CD4-positive, alpha-beta T cell (primary cell): Measurements from ENCODE around the gene PPM1J. TPM values are rescaled to one million over a fixed set of nuclear protein-coding genes. Genes with fewer than 3 reads are reported as not detected.

Experiments used
- ATAC-seq: fragments of 200-7000 bp; cut with Tn5 transposase; one replicate; pipeline ENCODE4 v1.10.0; 2022; ENCODE audit warnings: mild to moderate bottlenecking; ENCODE audit not compliant: poor library complexity
- CTCF ChIA-PET: fragments of 350-600 bp; sonication (Branson Sonifier 250); formaldehyde crosslinking; loops from one replicate; lab custom pipeline; 2021; ENCODE audit warnings: antibody characterized with exemption, inconsistent platforms; lab: Charles Lee
- POLR2A ChIA-PET: fragments of 350-600 bp; sonication (Branson Sonifier 250); formaldehyde crosslinking; loops from one replicate; lab custom pipeline; 2021; ENCODE audit warnings: antibody characterized with exemption, inconsistent platforms; lab: Charles Lee
- DNase-seq, 14 experiments: peaks; one replicate each; pipeline ENCODE4 v3.0.0-alpha.2; 2013 to 2020; ENCODE audit warnings: mixed read lengths in 2 of 14
- H3K27ac ChIP-seq, 2 donors: one replicate each; pipeline versions ENCODE4 v1.5.1 to v1.7.0; 2013; ENCODE audit warnings: low read length in 2 of 2, low read depth in 1 of 2, mild to moderate bottlenecking in 1 of 2
- H3K27me3 ChIP-seq, 2 experiments: 1 replicate in 1 of 2; 2 replicates in 1 of 2; pipeline versions ENCODE4 v1.6.1 to v1.7.0; 2013; ENCODE audit warnings: low read length in 2 of 2, control low read depth in 1 of 2, mild to moderate bottlenecking in 1 of 2, moderate library complexity in 1 of 2; ENCODE audit not compliant: insufficient read depth in 2 of 2, control insufficient read depth in 1 of 2
- H3K36me3 ChIP-seq: one replicate; pipeline ENCODE4 v1.6.1; 2013; ENCODE audit warnings: low read length, control low read depth; ENCODE audit not compliant: insufficient read depth
- H3K4me1 ChIP-seq: one replicate; pipeline ENCODE4 v1.6.1; 2013; ENCODE audit warnings: low read length, control low read depth; ENCODE audit not compliant: insufficient read depth
- H3K4me3 ChIP-seq: one replicate; pipeline ENCODE4 v1.5.1; 2013; ENCODE audit warnings: mild to moderate bottlenecking, low read length, moderate library complexity
- H3K9me3 ChIP-seq, 2 experiments: 1 replicate in 1 of 2; 2 replicates in 1 of 2; pipeline versions ENCODE4 v1.6.1 to v1.7.0; 2013; ENCODE audit warnings: low read length in 2 of 2, mild to moderate bottlenecking in 2 of 2, control low read depth in 1 of 2, moderate library complexity in 1 of 2; ENCODE audit not compliant: control insufficient read depth in 1 of 2, insufficient read depth in 1 of 2
- H3K27ac Mint-ChIP-seq: one replicate; pipeline ENCODE4 v1.8.0; 2020; ENCODE audit warnings: mixed read lengths
- H3K27me3 Mint-ChIP-seq: one replicate; pipeline ENCODE4 v1.8.0; 2021; ENCODE audit warnings: mixed read lengths
- H3K36me3 Mint-ChIP-seq: one replicate; pipeline ENCODE4 v1.8.0; 2021; ENCODE audit warnings: low read depth, mixed read lengths
- H3K4me1 Mint-ChIP-seq: one replicate; pipeline ENCODE4 v1.8.0; 2021; ENCODE audit warnings: low read depth, mixed read lengths
- H3K4me3 Mint-ChIP-seq: one replicate; pipeline ENCODE4 v1.8.0; 2020; ENCODE audit warnings: mild to moderate bottlenecking, mixed read lengths
- H3K9me3 Mint-ChIP-seq: one replicate; pipeline ENCODE4 v1.8.0; 2020; ENCODE audit warnings: mixed read lengths
- intact Hi-C, 2 experiments: fragments of 100-400 bp; cut with DNase I in 1 of 2; cut with micrococcal nuclease in 1 of 2; formaldehyde crosslinking; loops; one replicate each; pipeline versions ENCODE4 v1.15.1 to v1.9.0; 2023 to 2025; cut with DNase I, micrococcal nuclease
- total RNA-seq, 174 experiments: library from RNA in 2 of 174; stranded (reverse) in 2 of 174; gene quantifications; one replicate each; pipeline ENCODE4 v1.2.3 and lab custom pipeline; 2021 to 2026
- TF ChIP-seq, protein P1 (sequence below): fragments of 200-600 bp; IDR thresholded peaks from one replicate; pipeline ENCODE4 v1.8.0; 2022; ENCODE audit warnings: antibody characterized with exemption, mild to moderate bottlenecking

Gene PPM1J
- total RNA-seq, 2 experiments from 2014 or later, result 0.39 to 0.49 TPM

DNA sequence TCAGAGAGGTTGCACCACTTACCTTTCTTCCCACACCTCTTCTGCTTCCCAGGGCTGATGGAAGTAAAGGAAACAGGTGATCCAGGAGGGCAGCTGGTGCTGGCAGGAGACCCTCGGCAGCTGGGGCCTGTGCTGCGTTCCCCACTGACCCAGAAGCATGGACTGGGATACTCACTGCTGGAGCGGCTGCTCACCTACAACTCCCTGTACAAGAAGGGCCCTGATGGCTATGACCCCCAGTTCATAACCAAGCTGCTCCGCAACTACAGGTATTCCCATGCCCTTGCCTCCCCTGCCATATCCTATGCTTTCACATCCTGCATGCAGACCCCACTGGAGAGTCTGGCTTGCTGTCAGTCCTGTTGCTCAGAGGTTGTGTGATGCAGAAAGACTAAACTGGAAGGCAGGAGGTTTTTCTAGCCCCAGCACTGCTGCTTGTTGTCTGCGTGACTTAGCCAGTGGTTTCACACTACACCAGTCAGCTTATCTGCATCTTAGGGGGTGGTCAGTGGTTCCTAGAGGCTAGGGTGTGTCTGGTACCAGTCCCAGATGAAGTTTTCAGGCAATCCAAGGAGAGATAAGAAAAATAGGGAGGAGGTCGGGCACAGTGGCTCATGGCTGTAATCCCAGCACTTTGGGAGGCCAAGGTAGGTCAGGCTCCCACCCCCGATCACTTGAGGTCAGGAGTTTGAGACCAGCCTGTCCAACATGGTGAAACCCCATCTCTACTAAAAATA is 18.4 kb downstream of the PPM1J start:
- Mint-ChIP-seq H3K36me3 (peaks cover 71% of the 10 kb centered on the region), H3K27me3 (no peaks in the 10 kb centered on the region), H3K27ac (no peak overlapping the region), H3K9me3 (no peaks in the 10 kb centered on the region), H3K4me1 (peaks cover 19% of the 10 kb centered on the region), H3K4me3 (no peak overlapping the region)
- Histone ChIP-seq H3K9me3 (no peaks in the 10 kb centered on the region), H3K27ac (no peak overlapping the region), H3K27me3 (no peaks in the 10 kb centered on the region), H3K4me3 (no peak overlapping the region), H3K4me1 (peaks cover 22% of the 10 kb centered on the region), H3K36me3 (peaks cover 71% of the 10 kb centered on the region)
- TF ChIP-seq, protein P1, sequence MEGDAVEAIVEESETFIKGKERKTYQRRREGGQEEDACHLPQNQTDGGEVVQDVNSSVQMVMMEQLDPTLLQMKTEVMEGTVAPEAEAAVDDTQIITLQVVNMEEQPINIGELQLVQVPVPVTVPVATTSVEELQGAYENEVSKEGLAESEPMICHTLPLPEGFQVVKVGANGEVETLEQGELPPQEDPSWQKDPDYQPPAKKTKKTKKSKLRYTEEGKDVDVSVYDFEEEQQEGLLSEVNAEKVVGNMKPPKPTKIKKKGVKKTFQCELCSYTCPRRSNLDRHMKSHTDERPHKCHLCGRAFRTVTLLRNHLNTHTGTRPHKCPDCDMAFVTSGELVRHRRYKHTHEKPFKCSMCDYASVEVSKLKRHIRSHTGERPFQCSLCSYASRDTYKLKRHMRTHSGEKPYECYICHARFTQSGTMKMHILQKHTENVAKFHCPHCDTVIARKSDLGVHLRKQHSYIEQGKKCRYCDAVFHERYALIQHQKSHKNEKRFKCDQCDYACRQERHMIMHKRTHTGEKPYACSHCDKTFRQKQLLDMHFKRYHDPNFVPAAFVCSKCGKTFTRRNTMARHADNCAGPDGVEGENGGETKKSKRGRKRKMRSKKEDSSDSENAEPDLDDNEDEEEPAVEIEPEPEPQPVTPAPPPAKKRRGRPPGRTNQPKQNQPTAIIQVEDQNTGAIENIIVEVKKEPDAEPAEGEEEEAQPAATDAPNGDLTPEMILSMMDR, result no peak
- CTCF ChIA-PET, result no interaction called here
- DNase-seq (no peak), ATAC-seq (no peak)
- POLR2A ChIA-PET, result no interaction called here
- intact Hi-C loops, result no loop called here

GRCh38 chr1:112695276-112695675 is 19.9 kb downstream of the PPM1J start:
- intact Hi-C loops, result no loop called here
- H3K27ac Mint-ChIP-seq, result no peak overlapping the region
- DNase-seq (peak in 1 of 14 experiments; percentile 3), ATAC-seq (no peak)
- no peaks in the 10 kb centered on the region for H3K27me3 Mint-ChIP-seq
- TF ChIP-seq, protein P1, result no peak
- H3K4me1 ChIP-seq, result peaks cover 8% of the 10 kb centered on the region
- H3K36me3 ChIP-seq, result peaks cover 76% of the 10 kb centered on the region
- POLR2A ChIA-PET, result no interaction called here
- no peak overlapping the region for H3K27ac ChIP-seq
- H3K27me3 ChIP-seq, result no peaks in the 10 kb centered on the region
- H3K4me1 Mint-ChIP-seq, result peaks cover 4% of the 10 kb centered on the region
- H3K4me3 Mint-ChIP-seq, result no peak overlapping the region
- no peaks in the 10 kb centered on the region for H3K9me3 ChIP-seq
- CTCF ChIA-PET, result no interaction called here
- no peaks in the 10 kb centered on the region for H3K9me3 Mint-ChIP-seq
- H3K4me3 ChIP-seq, result no peak overlapping the region
- H3K36me3 Mint-ChIP-seq, result peaks cover 79% of the 10 kb centered on the region

GRCh38 chr1:112694363-112694929 is 20.7 kb downstream of the PPM1J start:
- TF ChIP-seq, protein P1, result no peak
- no peak for ATAC-seq
- DNase-seq, result peak in 1 of 14 experiments; percentile 5
- H3K27ac ChIP-seq, result no peak overlapping the region
- H3K4me3 ChIP-seq, result no peak overlapping the region
- no peaks in the 10 kb centered on the region for H3K9me3 Mint-ChIP-seq
- POLR2A ChIA-PET, result no interaction called here
- peaks cover 77% of the 10 kb centered on the region for H3K36me3 Mint-ChIP-seq
- H3K36me3 ChIP-seq, result peaks cover 76% of the 10 kb centered on the region
- intact Hi-C loops, result no loop called here
- H3K27me3 ChIP-seq, result no peaks in the 10 kb centered on the region
- no peaks in the 10 kb centered on the region for H3K9me3 ChIP-seq
- H3K4me1 Mint-ChIP-seq, result no peaks in the 10 kb centered on the region
- peaks cover 2% of the 10 kb centered on the region for H3K4me1 ChIP-seq
- no peak overlapping the region for H3K27ac Mint-ChIP-seq
- no peaks in the 10 kb centered on the region for H3K27me3 Mint-ChIP-seq
- no peak overlapping the region for H3K4me3 Mint-ChIP-seq
- CTCF ChIA-PET, result no interaction called here
